Amygdala (tissue), 56 donors: Measurements from ENCODE around the gene ITLN2.
"Not testable (repeated sequence)": the region's sequence is repeated elsewhere in the genome, so short reads cannot be mapped to it uniquely, and the experiment has no call there.

ENCODE experiments used
- DNase-seq, 56 donors: peaks; one replicate each; lab custom pipeline; 2025; lab: John Stamatoyannopoulos, UW

The ITLN2 gene

GRCh38 chr1:160956966-160957365, 2.4 kb upstream of the ITLN2 start:
- no peak for DNase-seq

DNA sequence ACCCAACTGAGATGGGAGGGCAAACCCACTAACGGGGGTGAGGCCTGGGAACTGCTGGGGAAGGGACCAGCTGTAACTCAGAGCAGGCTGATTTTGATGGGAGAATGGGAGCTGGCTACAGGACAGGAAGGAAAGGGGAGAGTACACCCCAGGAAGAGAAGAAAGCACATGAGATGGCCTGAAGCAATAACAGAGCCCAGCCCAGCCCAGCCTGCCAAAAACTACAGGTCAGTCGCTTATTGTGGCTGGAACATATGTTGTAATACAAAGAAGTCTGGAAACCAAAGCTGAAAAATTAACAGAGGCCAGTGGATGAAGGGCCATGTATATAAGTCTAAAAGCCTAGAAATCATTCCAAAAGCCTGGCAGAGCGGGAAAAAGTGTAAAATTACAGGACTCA, 1.6 kb downstream of the ITLN2 start:
- DNase-seq: no peak

DNA sequence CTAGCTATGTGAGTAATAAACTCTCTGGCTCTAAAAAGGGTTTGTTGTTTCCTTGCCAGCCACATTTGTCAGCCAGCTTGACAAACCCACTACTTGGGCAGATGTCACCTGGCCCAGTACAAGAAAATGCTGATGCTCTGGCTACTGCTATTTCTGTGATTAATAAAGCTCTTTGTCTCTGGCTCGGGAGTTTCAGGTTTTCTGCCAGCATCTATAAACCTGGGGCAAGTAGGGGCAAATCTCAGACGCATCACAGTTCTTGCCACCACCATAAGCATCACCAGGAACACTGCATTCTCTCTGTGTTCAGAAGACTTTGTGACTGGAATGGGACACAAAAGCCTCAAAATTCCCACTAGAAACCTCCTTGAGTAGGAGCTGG, 2.5 kb downstream of the ITLN2 start:
- DNase-seq: no peak

DNA sequence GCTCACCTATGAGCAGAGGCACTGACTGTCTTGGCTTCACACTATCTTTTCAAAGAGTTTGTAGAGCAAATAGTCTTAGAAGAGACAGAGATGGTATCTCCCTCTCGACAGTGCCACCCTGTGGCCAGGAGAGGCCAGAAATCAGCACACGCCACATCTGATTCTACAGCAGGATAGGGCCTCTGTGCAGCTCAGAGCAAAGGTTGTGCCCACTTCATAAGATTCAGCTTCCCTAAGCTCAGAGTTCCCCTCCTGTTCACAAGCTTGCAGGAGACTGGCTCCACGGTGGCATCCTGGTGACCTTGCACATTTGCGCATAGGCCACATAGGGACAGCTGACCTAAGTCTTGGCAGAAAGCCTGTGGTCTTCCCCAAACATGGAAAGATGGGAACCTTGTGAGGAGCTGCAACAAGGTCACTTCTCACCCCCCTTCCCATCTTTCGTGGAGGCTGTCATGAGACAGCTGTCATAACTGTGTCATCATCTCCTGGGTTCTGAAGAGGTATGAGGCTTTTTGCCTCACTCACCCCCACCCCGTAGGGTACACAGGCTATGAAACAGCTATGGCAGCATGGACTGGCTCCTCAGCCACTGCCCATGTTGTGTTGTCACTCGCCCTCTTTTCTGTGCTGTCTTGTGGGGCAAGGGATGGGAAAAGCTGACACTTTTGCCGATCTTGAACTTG, 3.0 kb downstream of the ITLN2 start:
- DNase-seq: peak in 34 of 56 donors; percentile 0 to 69 (median 16)

GRCh38 chr1:160950657-160951056, 4.0 kb downstream of the ITLN2 start:
- no peak for DNase-seq

DNA sequence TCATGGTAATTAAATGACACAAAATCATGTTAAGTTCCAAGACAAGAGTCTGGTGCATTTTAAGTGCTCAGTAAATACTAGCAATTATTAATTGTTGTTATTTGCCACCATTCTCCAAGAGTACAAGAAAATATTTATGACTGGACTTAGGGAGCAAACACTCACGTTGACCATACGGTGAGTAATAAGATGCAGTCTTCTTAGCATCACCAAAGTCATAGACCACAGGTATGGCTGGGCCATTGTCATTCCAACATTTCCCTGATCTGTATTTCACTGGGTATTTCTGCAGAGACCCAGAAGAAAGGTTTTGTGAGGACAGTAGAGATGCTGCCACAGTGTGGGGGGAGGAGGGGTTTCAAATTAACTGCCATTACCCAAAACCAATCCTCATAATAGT, 4.7 kb downstream of the ITLN2 start:
- DNase-seq: no peak

- DNase-seq: not testable (repeated sequence)
Measured at GRCh38 chr1:160949216-160949880, 5.3 kb downstream of the ITLN2 start.

DNA sequence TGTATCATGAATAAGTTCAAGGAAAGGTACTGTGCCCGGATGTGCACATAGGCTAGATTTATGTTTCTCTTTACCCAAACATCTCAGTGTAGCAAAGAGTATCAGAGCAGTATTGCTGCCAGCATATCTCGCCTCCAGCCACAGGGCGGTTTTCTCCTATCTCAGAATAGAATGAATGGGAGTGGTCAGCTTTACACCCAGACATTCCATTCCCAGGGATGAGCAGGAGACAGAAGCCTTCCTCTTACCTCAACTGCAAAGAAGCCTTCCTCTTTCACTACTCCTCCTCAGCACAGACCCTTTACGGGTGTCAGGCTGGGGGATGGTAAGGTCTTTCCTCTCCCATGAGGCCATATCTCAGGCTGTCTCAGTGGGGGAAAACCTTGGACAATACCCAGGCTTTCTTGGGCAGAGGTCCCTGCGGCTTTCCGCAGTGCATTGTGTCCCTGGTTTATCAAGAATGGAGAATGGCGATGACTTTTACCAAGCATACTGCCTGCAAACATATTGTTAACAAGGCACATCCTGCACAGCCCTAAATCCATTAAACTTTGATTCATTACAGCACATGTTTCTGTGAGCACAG, 7.3 kb downstream of the ITLN2 start:
- DNase-seq: not testable (repeated sequence)

DNA sequence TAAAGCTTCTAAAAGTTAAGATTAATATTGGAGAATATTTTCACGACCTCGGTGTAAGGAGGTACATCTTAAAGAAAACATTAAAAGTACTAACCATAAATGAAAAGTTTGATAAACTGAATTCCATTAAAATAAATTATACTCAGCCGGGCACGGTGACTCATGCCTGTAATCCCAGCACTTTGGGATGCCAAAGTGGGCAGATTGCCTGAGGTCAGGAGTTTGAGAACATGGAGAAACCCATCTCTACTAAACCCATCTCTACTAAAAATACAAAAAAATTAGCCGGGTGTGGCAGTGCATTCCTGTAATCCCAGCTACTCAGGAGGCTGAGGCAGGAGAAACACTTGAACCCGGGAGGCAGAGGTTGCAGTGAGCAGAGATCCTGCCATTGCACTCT, 8.7 kb downstream of the ITLN2 start:
- DNase-seq: not testable (repeated sequence)

DNA sequence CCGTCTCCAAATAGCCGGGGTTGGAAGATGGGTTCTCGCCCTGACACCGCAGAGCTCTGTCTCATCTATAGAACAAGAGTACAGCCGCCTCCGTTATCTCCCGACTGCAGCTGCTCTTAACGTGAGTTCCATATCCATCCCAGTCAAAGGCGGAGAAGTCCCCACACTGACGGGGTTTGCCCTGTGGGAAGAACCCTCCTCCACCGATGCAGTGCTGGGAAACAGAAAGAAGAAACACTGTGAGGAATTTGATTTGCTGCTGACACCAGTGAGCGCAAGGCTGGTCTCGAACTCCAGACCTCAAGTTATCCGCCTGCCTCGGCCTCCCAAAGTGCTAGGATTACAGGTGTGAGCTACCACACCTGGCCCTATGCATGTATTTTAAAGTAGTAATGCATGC, 9.5 kb downstream of the ITLN2 start:
- DNase-seq: no peak

DNA sequence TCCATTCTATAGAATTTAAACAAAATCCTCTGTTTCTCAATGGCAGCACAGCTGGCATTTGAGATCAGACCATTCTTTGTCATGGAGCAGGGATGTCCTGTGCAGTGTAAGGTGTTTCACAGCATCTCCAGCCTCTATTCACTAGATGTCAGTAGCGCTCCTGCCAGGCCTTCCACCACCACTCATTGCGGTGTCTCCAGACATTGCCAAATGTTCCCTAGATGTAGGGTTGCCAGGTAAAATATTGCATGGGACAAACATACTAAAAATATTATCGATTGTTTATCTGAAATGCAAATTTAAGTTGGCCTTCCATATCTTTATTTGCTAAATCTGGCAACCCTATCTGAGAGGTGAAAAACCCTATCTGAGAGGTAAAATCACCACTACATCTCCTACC, 11.7 kb downstream of the ITLN2 start:
- no peak for DNase-seq

GRCh38 chr1:160936666-160937065, 17.9 kb downstream of the ITLN2 start:
- DNase-seq: not testable (repeated sequence)

- no peak for DNase-seq
Measured at GRCh38 chr1:160935527-160936258, 18.9 kb downstream of the ITLN2 start.

- DNase-seq: not testable (repeated sequence)
Measured at GRCh38 chr1:160933305-160933704, 21.3 kb downstream of the ITLN2 start.

DNA sequence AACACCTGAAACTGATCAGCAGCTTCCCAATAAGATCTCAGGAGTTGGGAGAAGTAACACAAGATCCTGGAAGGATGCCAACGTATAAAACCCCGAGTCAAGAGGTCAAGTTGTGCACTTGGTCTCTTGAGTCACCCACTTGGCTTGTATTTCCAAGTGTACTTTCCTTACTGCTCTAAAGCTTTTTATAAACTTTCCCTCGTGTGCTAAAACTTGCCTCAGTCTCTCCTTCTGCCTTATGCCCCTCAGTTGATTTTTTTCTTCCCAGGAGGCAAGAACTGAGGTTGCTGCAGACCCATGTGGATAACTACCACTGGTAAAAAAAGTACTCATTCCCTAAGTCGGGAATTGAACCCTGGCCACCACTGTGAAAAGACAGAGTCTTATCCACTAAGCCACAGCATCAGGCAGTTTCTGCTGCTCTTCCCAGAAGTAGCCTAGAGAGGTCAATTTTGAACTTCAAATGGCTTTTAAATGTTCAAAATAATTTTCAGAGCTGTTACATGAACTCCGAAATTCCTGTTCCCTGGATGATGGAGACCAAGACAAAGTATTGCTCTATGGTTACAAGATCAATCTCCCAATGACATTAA, 28.9 kb downstream of the ITLN2 start:
- peak in 3 of 56 donors; percentile 1 to 44 (median 23) for DNase-seq

DNA sequence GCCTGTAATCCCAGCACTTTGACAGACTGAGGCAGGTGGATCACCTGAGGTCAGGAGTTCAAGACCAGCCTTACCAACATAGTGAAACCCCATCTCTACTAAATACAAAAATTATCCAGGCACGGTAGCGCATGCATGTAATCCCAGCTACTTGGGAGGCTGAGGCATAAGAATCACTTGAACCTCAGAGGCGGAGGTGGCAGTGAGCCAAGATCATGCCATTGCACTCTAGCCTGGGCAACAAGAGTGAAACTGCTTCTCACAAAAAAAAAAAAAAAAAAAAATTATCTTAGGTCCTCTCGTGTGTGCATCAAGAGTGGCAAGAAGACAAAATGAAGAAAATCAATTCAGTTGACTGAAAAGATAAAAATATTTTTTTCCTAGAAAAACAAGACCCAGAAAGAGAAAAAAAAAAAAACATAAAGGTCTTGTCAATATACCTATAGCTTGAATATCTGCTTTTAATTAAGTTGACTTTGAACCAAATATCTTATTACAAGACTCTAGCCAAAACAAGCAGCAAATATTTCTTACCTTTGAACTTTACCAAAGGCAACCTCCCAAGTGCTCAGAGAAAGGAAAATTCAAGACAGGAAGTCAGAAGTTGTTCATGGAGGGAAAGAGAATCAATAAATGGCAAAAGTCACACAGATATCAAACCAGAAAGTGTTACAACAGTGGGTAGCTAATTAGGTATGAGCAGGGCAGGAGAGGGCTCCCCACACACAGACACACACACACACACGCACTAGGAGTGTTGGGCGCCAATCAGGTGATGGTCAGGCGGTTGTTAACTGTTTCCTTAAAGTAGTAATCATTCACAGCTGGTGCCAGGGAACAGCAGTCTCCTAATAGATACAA, 29.6 kb downstream of the ITLN2 start:
- no peak for DNase-seq

GRCh38 chr1:160916666-160917065, 37.9 kb downstream of the ITLN2 start:
- no peak for DNase-seq

DNA sequence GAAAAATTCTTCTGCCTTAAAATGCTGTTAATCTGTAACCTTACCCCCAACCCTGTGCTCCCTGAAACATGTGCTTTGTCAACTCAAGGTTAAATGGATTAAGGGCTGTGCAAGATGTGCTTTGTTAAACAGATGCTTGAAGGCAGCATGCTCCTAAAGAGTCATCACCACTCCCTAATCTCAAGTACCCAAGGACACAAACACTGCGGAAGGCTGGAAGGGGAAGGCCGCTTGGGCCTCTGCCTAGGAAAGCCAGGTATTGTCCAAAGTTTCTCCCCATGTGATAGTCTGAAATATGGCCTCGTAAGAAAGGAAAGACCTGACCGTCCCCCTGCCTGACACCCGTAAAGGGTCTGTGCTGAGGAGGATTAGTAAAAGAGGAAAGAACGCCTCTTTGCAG, 41.4 kb downstream of the ITLN2 start:
- not testable (repeated sequence) for DNase-seq

DNA sequence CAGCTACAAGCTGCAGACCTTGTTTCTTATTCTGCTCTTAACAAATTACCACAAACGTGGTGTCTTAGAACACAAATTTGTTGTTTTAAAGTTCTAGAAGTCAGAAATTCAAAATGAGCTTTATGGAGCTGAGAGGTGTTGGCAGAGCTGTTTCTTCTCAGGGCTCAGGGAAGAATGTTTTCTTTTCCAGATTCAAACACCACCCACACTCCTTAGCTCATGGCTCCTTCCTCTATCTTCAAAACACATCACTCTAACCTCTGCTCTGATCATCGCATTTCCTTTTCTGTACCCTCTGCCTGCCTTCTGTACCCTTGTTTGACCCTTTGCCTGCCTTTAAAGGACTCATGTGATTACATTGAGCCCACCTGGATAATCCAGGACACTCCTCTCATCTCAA, 42.7 kb downstream of the ITLN2 start:
- no peak for DNase-seq

GRCh38 chr1:160911441-160911840, 43.2 kb downstream of the ITLN2 start:
- DNase-seq: no peak
